GM13976 (cell line): ENCODE data around the gene BOLL.
A peak's percentile ranks its signal among the peaks of the same experiment; 100 is the strongest.
"Not testable (repeated sequence)": the region's sequence is repeated elsewhere in the genome, so short reads cannot be mapped to it uniquely, and the experiment has no call there.

ENCODE experiments used
- DNase-seq: peaks from one replicate; pipeline ENCODE4 v3.0.0; 2012; ENCODE audit warnings: low spot score
- CTCF ChIP-seq: IDR thresholded peaks from 2 replicates; pipeline ENCODE4 v1.5.1; 2012; ENCODE audit warnings: borderline replicate concordance, mild to moderate bottlenecking; ENCODE audit not compliant: insufficient read depth; ENCODE audit errors: extremely low read depth, missing control alignments, control extremely low read depth
- in situ Hi-C: fragments of 300-500 bp; cut with MboI; formaldehyde crosslinking; loops from one replicate; pipeline ENCODE4 v1.12.0; 2022; ENCODE audit warnings: low sequenced_read_pairs, mixed read lengths, inconsistent platforms; ENCODE audit not compliant: unreplicated experiment

The BOLL gene

GRCh38 chr2:197706839-197707207, 78.3 kb downstream of the BOLL start:
- in situ Hi-C loops: loop anchor here (5.0 kb wide), 1 partner anchor 70 kb away; no protein-coding TSS in a partner anchor
- TF ChIP-seq CTCF: no peak
- DNase-seq: no peak

GRCh38 chr2:197705912-197706838, 78.9 kb downstream of the BOLL start:
- TF ChIP-seq CTCF: no peak
- peak; percentile 35 for DNase-seq
- in situ Hi-C loops: loop anchor here (5.0 kb wide), 1 partner anchor 71 kb away; no protein-coding TSS in a partner anchor

GRCh38 chr2:197705121-197705911, 79.8 kb downstream of the BOLL start, which contains the start of gene MARS2:
TSS of gene MARS2 (plus strand) at chr2:197705369. CDS start at chr2:197705406, 37 bp downstream.
- TF ChIP-seq CTCF: no peak
- in situ Hi-C loops: loop anchor here (5.0 kb wide), 1 partner anchor 72 kb away; no protein-coding TSS in a partner anchor
- peak; percentile 97 for DNase-seq

- no peak for DNase-seq
- TF ChIP-seq CTCF: no peak
- in situ Hi-C loops: loop anchor here (5.0 kb wide), 1 partner anchor 73 kb away; no protein-coding TSS in a partner anchor
These were observed 80.5 kb downstream of the BOLL start for GRCh38 chr2:197704434-197705120.

GRCh38 chr2:197700960-197701359, 84.2 kb downstream of the BOLL start:
- no peak for TF ChIP-seq CTCF
- no peak for DNase-seq
- in situ Hi-C loops: no loop called here

- in situ Hi-C loops, DNase-seq: not testable (repeated sequence)
These were observed 85.4 kb downstream of the BOLL start for GRCh38 chr2:197699724-197700123.

- in situ Hi-C loops: not testable (repeated sequence)
These were observed 88.5 kb downstream of the BOLL start for GRCh38 chr2:197696571-197696970.

GRCh38 chr2:197695971-197696370, 89.1 kb downstream of the BOLL start:
- in situ Hi-C loops: not testable (repeated sequence)

More at GRCh38 chr2:197696571-197696970, 88.5 kb downstream of the BOLL start:
- not testable (repeated sequence) for DNase-seq

GRCh38 chr2:197695206-197695605, 89.9 kb downstream of the BOLL start:
- in situ Hi-C loops, DNase-seq: not testable (repeated sequence)

More at GRCh38 chr2:197695971-197696370, 89.1 kb downstream of the BOLL start:
- DNase-seq: not testable (repeated sequence)
